ENCODE results near the gene SERPINA12. TPM values are rescaled to one million over a fixed set of nuclear protein-coding genes. Genes with fewer than 3 reads are reported as not detected.

The SERPINA12 gene
- total RNA-seq, 1 experiment from 2014 or later, result not detected

- H2BK120ac ChIP-seq (ENCODE audit: low read depth, low read length, poor library complexity, severe bottlenecking), result no peak overlapping the region
- no peak overlapping the region for H2AK5ac ChIP-seq (ENCODE audit: insufficient read length, low read length)
- no peak overlapping the region for H3T11ph ChIP-seq (ENCODE audit: low read length)
- H3K9ac ChIP-seq (ENCODE audit: extremely low read depth, insufficient read length, low read length), result no peak overlapping the region
- no peak overlapping the region for H2BK12ac ChIP-seq (ENCODE audit: insufficient read length, low read depth, low read length)
- H4K5ac ChIP-seq (ENCODE audit: insufficient read length, low read depth, low read length), result no peak overlapping the region
- no peak overlapping the region for H4K91ac ChIP-seq (ENCODE audit: insufficient read length, low read depth, low read length)
- H3K4me1 Mint-ChIP-seq, result no peaks in the 10 kb centered on the region
- H3K4me1 ChIP-seq (ENCODE audit: insufficient read depth, low read length), result no peaks in the 10 kb centered on the region
- TF ChIP-seq CTCF (conservative IDR thresholded peaks at IDR 0.05), result peak; percentile 51
- H3K4me3 Mint-ChIP-seq, result no peak overlapping the region
- H3K27me3 Mint-ChIP-seq (ENCODE audit: low read depth), result peaks cover 1% of the 10 kb centered on the region
- no peak overlapping the region for H2BK5ac ChIP-seq (ENCODE audit: insufficient read length, low read length)
- H3K4me2 ChIP-seq (ENCODE audit: insufficient read depth, insufficient read length, low read length), result no peak overlapping the region
- no peak overlapping the region for H2BK15ac ChIP-seq (ENCODE audit: low read depth, low read length)
- no peak for DNase-seq
- no peak overlapping the region for H3K27ac ChIP-seq (ENCODE audit: insufficient read length, low read depth, low read length)
- no CpG with 5 or more reads among the region's 5 CpGs for WGBS (ENCODE audit: extremely low coverage, insufficient read length, low lambda C conversion rate)
- H3K4ac ChIP-seq (ENCODE audit: low read depth, low read length), result no peak overlapping the region
- H2AFZ ChIP-seq (ENCODE audit: low read length), result no peak overlapping the region
- H3K9me3 ChIP-seq (ENCODE audit: control insufficient read depth, low read depth, low read length), result peaks cover 3% of the 10 kb centered on the region
- peaks cover 0 to 4% (median 2%) of the 10 kb centered on the region in 3 experiments; a peak in 1 of 7 replicates for H3K36me3 Mint-ChIP-seq (ENCODE audit: insufficient read depth in 1 of 3, low read depth in 3 of 3)
- H3K23ac ChIP-seq (ENCODE audit: insufficient read length, low read depth, low read length), result no peak overlapping the region
- no peaks in the 10 kb centered on the region; the same call in 1 of the 2 replicates for H3K27me3 ChIP-seq (ENCODE audit: insufficient read depth, low read length)
- no peak overlapping the region for H2BK20ac ChIP-seq (ENCODE audit: low read depth, low read length, poor library complexity, severe bottlenecking)
- H3K14ac ChIP-seq (ENCODE audit: insufficient read depth, low read length), result no peak overlapping the region
- no peaks in the 10 kb centered on the region for H4K20me1 ChIP-seq (ENCODE audit: control insufficient read depth, insufficient read depth, insufficient read length)
- H3K79me1 ChIP-seq (ENCODE audit: insufficient read depth, low read depth, low read length, poor library complexity, severe bottlenecking), result no peaks in the 10 kb centered on the region
- no peaks in the 10 kb centered on the region for H3K23me2 ChIP-seq (ENCODE audit: insufficient read length, low read depth, low read length, poor library complexity, severe bottlenecking)
- H3K56ac ChIP-seq (ENCODE audit: insufficient read length, low read depth, low read length), result no peak overlapping the region
- no peak overlapping the region for H4K8ac ChIP-seq (replicated peaks; ENCODE audit: insufficient read length, low read depth, low read length)
- no peak overlapping the region for H3K18ac ChIP-seq (ENCODE audit: insufficient read length, low read depth, low read length)
- H3K79me2 ChIP-seq (ENCODE audit: insufficient read depth, low read length), result no peaks in the 10 kb centered on the region
- no peak overlapping the region for H3K27ac Mint-ChIP-seq
- peaks cover 8 to 14% of the 10 kb centered on the region in 2 experiments for H3K9me3 Mint-ChIP-seq
Measured at GRCh38 chr14:94439453-94440057, 69.7 kb downstream of the SERPINA12 start.

Other genes with a start within 250 kb of the SERPINA12 start
- gene SERPINA10, start 216.2 kb downstream of the SERPINA12 start, total RNA-seq (2021), result not detected in 2 replicates
- gene SERPINA6, start 186.1 kb downstream of the SERPINA12 start, total RNA-seq (2021), result not detected in 2 replicates
- not detected in 2 replicates for gene SERPINA2, start 142.8 kb downstream of the SERPINA12 start, total RNA-seq (2021)
- gene SERPINA1, start 120.9 kb downstream of the SERPINA12 start, total RNA-seq (2021), result not detected in 2 replicates
- gene SERPINA11, start 56.7 kb downstream of the SERPINA12 start, total RNA-seq (2021), result not detected in 2 replicates
- gene SERPINA9, start 33.3 kb downstream of the SERPINA12 start, total RNA-seq (2021), result not detected in 2 replicates
- gene SERPINA4, start 52.0 kb upstream of the SERPINA12 start, total RNA-seq (2021), result not detected in 2 replicates
- 1.1 and 1.2 TPM in 2 replicates for gene SERPINA5, start 72.0 kb upstream of the SERPINA12 start, total RNA-seq (2021)
- gene SERPINA3, start 102.9 kb upstream of the SERPINA12 start, total RNA-seq (2021), result not detected in 2 replicates

Data from H9 (cell line).